GM23338 (cell line): ENCODE data around the gene DUSP11. TPM values are rescaled to one million over a fixed set of nuclear protein-coding genes. Genes with fewer than 3 reads are reported as not detected.

Experiments used
- ATAC-seq: fragments of 200-7000 bp; cut with Tn5 transposase; 3 replicates; pipeline ENCODE4 v1.9.1; 2020
- DNase-seq: peaks from one replicate; pipeline ENCODE4 v3.0.0-alpha.2; 2015; ENCODE audit warnings: low spot score
- H2AFZ ChIP-seq: fragments of 200-600 bp; sonication (generic); 2 replicates; pipeline ENCODE4 v1.8.0; 2016; ENCODE audit warnings: antibody characterized with exemption, mild to moderate bottlenecking, moderate library complexity
- H3F3A ChIP-seq: fragments of 200-600 bp; sonication (generic); replicated peaks from 2 replicates; pipeline ENCODE4 v1.8.0; 2017; ENCODE audit warnings: antibody characterized with exemption, mixed run types, low read depth
- H3K27ac ChIP-seq: fragments of 200-600 bp; sonication (generic); 2 replicates; pipeline ENCODE4 v1.6.1; 2016; ENCODE audit warnings: low read depth
- H3K27me3 ChIP-seq: fragments of 200-600 bp; sonication (generic); 2 replicates; pipeline ENCODE4 v1.8.0; 2016; ENCODE audit warnings: mild to moderate bottlenecking, mixed run types, moderate library complexity; ENCODE audit not compliant: insufficient read depth
- H3K36me3 ChIP-seq: fragments of 200-600 bp; sonication (generic); 2 replicates; pipeline ENCODE4 v1.8.0; 2016; ENCODE audit warnings: mild to moderate bottlenecking; ENCODE audit not compliant: insufficient read depth
- H3K4me1 ChIP-seq: fragments of 200-600 bp; sonication (generic); 2 replicates; pipeline ENCODE4 v1.8.0; 2016; ENCODE audit warnings: mild to moderate bottlenecking, moderate library complexity; ENCODE audit not compliant: insufficient read depth
- H3K4me2 ChIP-seq: fragments of 200-600 bp; sonication (generic); 2 replicates; pipeline ENCODE4 v1.7.1; 2017; ENCODE audit warnings: mixed run types
- H3K4me3 ChIP-seq: fragments of 200-600 bp; sonication (generic); 2 replicates; pipeline ENCODE4 v1.6.1; 2016; ENCODE audit warnings: mixed run types
- H3K79me2 ChIP-seq: fragments of 200-600 bp; sonication (generic); replicated peaks from 2 replicates; pipeline ENCODE4 v1.8.0; 2017; ENCODE audit warnings: mild to moderate bottlenecking; ENCODE audit not compliant: insufficient read depth
- H3K9me2 ChIP-seq: fragments of 200-600 bp; sonication (generic); 2 replicates; pipeline ENCODE4 v1.8.0; 2017; ENCODE audit not compliant: insufficient read depth
- H4K20me1 ChIP-seq: fragments of 200-600 bp; sonication (generic); replicated peaks from 2 replicates; pipeline ENCODE4 v1.8.0; 2017; ENCODE audit warnings: mild to moderate bottlenecking; ENCODE audit not compliant: insufficient read depth
- H3K27ac Mint-ChIP-seq: 2 replicates; pipeline ENCODE4 v1.8.0; 2020; ENCODE audit warnings: inconsistent platforms, mild to moderate bottlenecking, moderate library complexity, mixed read lengths
- H3K27me3 Mint-ChIP-seq: 3 replicates; pipeline ENCODE4 v1.8.0; 2022; ENCODE audit warnings: low read depth, mild to moderate bottlenecking, moderate library complexity, mixed read lengths, inconsistent platforms; ENCODE audit not compliant: insufficient read depth, poor library complexity
- H3K36me3 Mint-ChIP-seq: 3 replicates; pipeline ENCODE4 v1.8.0; 2021; ENCODE audit warnings: low read depth, mild to moderate bottlenecking, inconsistent platforms, moderate library complexity, mixed read lengths
- H3K4me1 Mint-ChIP-seq: 3 replicates; pipeline ENCODE4 v1.8.0; 2020; ENCODE audit warnings: mild to moderate bottlenecking, inconsistent platforms, mixed read lengths
- H3K4me3 Mint-ChIP-seq: 3 replicates; pipeline ENCODE4 v1.8.0; 2021; ENCODE audit warnings: moderate library complexity, mild to moderate bottlenecking, inconsistent platforms, mixed read lengths
- H3K9me3 Mint-ChIP-seq: 3 replicates; pipeline ENCODE4 v1.8.0; 2020; ENCODE audit warnings: moderate library complexity, mild to moderate bottlenecking, inconsistent platforms, mixed read lengths
- CREB1 ChIP-seq: fragments of 250-450 bp; sonication (Bioruptor Pico); IDR thresholded peaks from 2 replicates; pipeline ENCODE4 v1.5.0; 2020; ENCODE audit warnings: low read depth, mild to moderate bottlenecking, moderate library complexity
- CTCF ChIP-seq, 2 experiments: fragments of 200-600 bp in 1 of 2; sonication (generic) in 1 of 2; conservative IDR thresholded peaks; 2 replicates each; pipeline versions ENCODE4 v1.5.1 to v1.6.1; 2016 to 2017; ENCODE audit warnings: antibody characterized with exemption in 2 of 2, low read depth in 2 of 2, mild to moderate bottlenecking in 2 of 2, moderate library complexity in 1 of 2
- ETS1 ChIP-seq: IDR thresholded peaks from 2 replicates; pipeline ENCODE4 v1.6.1; 2016; ENCODE audit warnings: antibody characterized with exemption
- EZH2 ChIP-seq: fragments of 200-600 bp; sonication (generic); IDR thresholded peaks from one replicate; pipeline ENCODE4 v1.8.0; 2017; ENCODE audit warnings: antibody characterized with exemption, mild to moderate bottlenecking, low read depth; ENCODE audit not compliant: unreplicated experiment
- EZH2phosphoT487 ChIP-seq: fragments of 200-600 bp; sonication (generic); IDR thresholded peaks from one replicate; pipeline ENCODE4 v1.8.1; 2018; ENCODE audit warnings: antibody characterized with exemption; ENCODE audit not compliant: unreplicated experiment
- POLR2AphosphoS5 ChIP-seq: IDR thresholded peaks from 2 replicates; pipeline ENCODE4 v1.6.1; 2016; ENCODE audit warnings: antibody characterized with exemption, low read depth
- STAT1 ChIP-seq: IDR thresholded peaks from one replicate; pipeline ENCODE4 v1.6.1; 2016; ENCODE audit warnings: antibody characterized with exemption; ENCODE audit not compliant: unreplicated experiment
- ZNF114 ChIP-seq: fragments of 250-450 bp; sonication (Bioruptor Pico); IDR thresholded peaks from 2 replicates; pipeline ENCODE4 v1.5.0; 2020; ENCODE audit warnings: mild to moderate bottlenecking, moderate library complexity
- ZNF462 ChIP-seq: fragments of 250-450 bp; sonication (Bioruptor Pico); IDR thresholded peaks from 2 replicates; pipeline ENCODE4 v1.5.0; 2020; ENCODE audit warnings: mild to moderate bottlenecking, moderate library complexity
- polyA plus RNA-seq: library from polyadenylated mRNA; unstranded; fragments of >200 nt; fragmentation: Nextera tagmentation; extraction: Ambion mirVana; gene quantifications from 2 replicates; pipeline ENCODE4 v1.2.1, GENCODE V29; 2016
- total RNA-seq: library from RNA; depleted of rRNA; stranded (reverse); fragments of >200 nt; shearing (Covaris generic); gene quantifications from 2 replicates; pipeline ENCODE4 v1.2.3, GENCODE V29; 2014

Gene DUSP11
- total and polyA plus RNA-seq, 2 experiments from 2014 or later, result 21.0 to 23.3 TPM

- Histone ChIP-seq H2AFZ (no peak overlapping the region), H3K9me2 (no peaks in the 10 kb centered on the region), H3K27ac (no peak overlapping the region), H3K36me3 (peaks cover 11% of the 10 kb centered on the region; the same call in 1 of the 2 replicates), H3K79me2 (peaks cover 7% of the 10 kb centered on the region; the same call in 1 of the 2 replicates), H4K20me1 (no peaks in the 10 kb centered on the region; the same call in none of the 2 replicates), H3K4me3 (no peak overlapping the region), H3F3A (no peaks in the 10 kb centered on the region), H3K4me1 (no peaks in the 10 kb centered on the region), H3K4me2 (no peak overlapping the region), H3K27me3 (no peaks in the 10 kb centered on the region)
- Mint-ChIP-seq H3K9me3 (no peaks in the 10 kb centered on the region; the same call in 2 of the 3 replicates), H3K27me3 (peaks cover 1% of the 10 kb centered on the region), H3K4me1 (no peaks in the 10 kb centered on the region; the same call in 2 of the 3 replicates), H3K36me3 (peaks cover 35% of the 10 kb centered on the region; the same call in 2 of the 3 replicates), H3K27ac (no peak overlapping the region), H3K4me3 (no peak overlapping the region)
- TF ChIP-seq POLR2AphosphoS5 (no peak), CREB1 (CRISPR knock-in tag) (no peak), ZNF462 (CRISPR knock-in tag) (no peak), EZH2phosphoT487 (no peak), STAT1 (no peak), ZNF114 (CRISPR knock-in tag) (no peak), ETS1 (no peak), CTCF (conservative IDR thresholded peaks at IDR 0.05; ENCODE audit: low read depth in 2 of 2) (no peak), EZH2 (no peak)
- DNase-seq, result no peak
- ATAC-seq, result no peak
Observed at GRCh38 chr2:73730810-73731209, 49.1 kb downstream of the DUSP11 start.
